Measurements from ENCODE around the gene ZNF750.

Gene ZNF750

GRCh38 chr17:82839617-82840292, at the start of gene ZNF750:
ZNF750 (minus strand) TSS chr17:82840022; CDS start chr17:82832454, 7,568 bp downstream.
- DNase-seq, result no peak

GRCh38 chr17:82888583-82889495, 49.0 kb upstream of the ZNF750 start:
- DNase-seq, result no peak

GRCh38 chr17:82887255-82888164, 47.7 kb upstream of the ZNF750 start:
- DNase-seq, result no peak

- DNase-seq, result peak; percentile 31 to 53
Measured at GRCh38 chr17:82884970-82885353, 45.1 kb upstream of the ZNF750 start.

GRCh38 chr17:82884341-82884969, 44.6 kb upstream of the ZNF750 start:
- peak in 1 of 2 donors; percentile 29 for DNase-seq

- DNase-seq, result no peak
Measured at GRCh38 chr17:82883419-82884031, 43.7 kb upstream of the ZNF750 start.

GRCh38 chr17:82882715-82883418, 43.0 kb upstream of the ZNF750 start:
- peak; percentile 82 to 84 for DNase-seq

GRCh38 chr17:82881900-82882714, 42.3 kb upstream of the ZNF750 start:
- DNase-seq, result no peak

- no peak for DNase-seq
Measured at GRCh38 chr17:82881324-82881823, 41.6 kb upstream of the ZNF750 start.

- DNase-seq, result no peak
Measured at GRCh38 chr17:82880620-82881323, 41.0 kb upstream of the ZNF750 start.

- DNase-seq, result no peak
Measured at GRCh38 chr17:82879241-82879640, 39.4 kb upstream of the ZNF750 start.

GRCh38 chr17:82878527-82878926, 38.7 kb upstream of the ZNF750 start:
- DNase-seq, result no peak

- DNase-seq, result no peak
Measured at GRCh38 chr17:82876602-82877379, 37.0 kb upstream of the ZNF750 start.

GRCh38 chr17:82876149-82876548, 36.3 kb upstream of the ZNF750 start:
- no peak for DNase-seq

- DNase-seq, result no peak
Measured at GRCh38 chr17:82875407-82875856, 35.6 kb upstream of the ZNF750 start.

GRCh38 chr17:82874011-82874835, 34.4 kb upstream of the ZNF750 start:
- no peak for DNase-seq

GRCh38 chr17:82873521-82873920, 33.7 kb upstream of the ZNF750 start:
- no peak for DNase-seq
